PC-3 (cell line): ENCODE results near the gene GNG10. TPM values are rescaled to one million over a fixed set of nuclear protein-coding genes. Genes with fewer than 3 reads are reported as not detected.

Experiments used
- ATAC-seq: fragments of 200-7000 bp; cut with Tn5 transposase; 2 replicates; pipeline ENCODE4 v1.9.1; 2020; ENCODE audit warnings: mild to moderate bottlenecking, moderate library complexity
- BruUV-seq: library from RNA; stranded (reverse); fragments of 400-500 nt; replicated peaks from 2 replicates; lab custom pipeline; 2021; lab: Mats Ljungman, UMichigan
- CTCF ChIA-PET: fragments of 300-600 bp; sonication (Branson Sonifier 250); formaldehyde crosslinking; loops from one replicate; lab custom pipeline; 2022; ENCODE audit warnings: antibody characterized with exemption; lab: Charles Lee
- POLR2A ChIA-PET: fragments of 300-600 bp; sonication (Branson Sonifier 250); formaldehyde crosslinking; loops from one replicate; lab custom pipeline; 2022; ENCODE audit warnings: antibody characterized with exemption; ENCODE audit not compliant: unreplicated experiment; lab: Charles Lee
- DNase-seq: peaks from one replicate; pipeline ENCODE4 v3.0.0-alpha.2; 2015
- H2AFZ ChIP-seq: fragments of 300-600 bp; sonication (generic); 2 replicates; pipeline ENCODE4 v1.6.0; 2016; ENCODE audit warnings: antibody characterized with exemption, low read length
- H3F3A ChIP-seq: fragments of 300-600 bp; sonication (generic); one replicate; pipeline ENCODE4 v1.6.0; 2017; ENCODE audit warnings: antibody characterized with exemption, low read length, control low read depth, mild to moderate bottlenecking; ENCODE audit not compliant: unreplicated experiment
- H3K27ac ChIP-seq: fragments of 300-600 bp; sonication (generic); 2 replicates; pipeline ENCODE4 v1.5.1; 2016; ENCODE audit warnings: mild to moderate bottlenecking, low read length
- H3K27me3 ChIP-seq: fragments of 300-600 bp; sonication (generic); 2 replicates; pipeline ENCODE4 v1.6.1; 2016; ENCODE audit warnings: low read length, mixed read lengths
- H3K36me3 ChIP-seq: fragments of 300-600 bp; sonication (generic); 2 replicates; pipeline ENCODE4 v1.6.1; 2016; ENCODE audit warnings: low read depth, mixed run types, low read length, mixed read lengths
- H3K4me1 ChIP-seq: fragments of 300-600 bp; sonication (generic); 2 replicates; pipeline ENCODE4 v1.5.1; 2016; ENCODE audit warnings: low read length; ENCODE audit not compliant: insufficient read depth
- H3K4me2 ChIP-seq: fragments of 300-600 bp; sonication (generic); 2 replicates; pipeline ENCODE4 v1.6.0; 2016; ENCODE audit warnings: low read length
- H3K4me3 ChIP-seq: fragments of 300-600 bp; sonication (generic); 2 replicates; pipeline ENCODE4 v1.5.1; 2016; ENCODE audit warnings: mild to moderate bottlenecking, low read length, mixed read lengths
- H3K79me2 ChIP-seq: fragments of 300-600 bp; sonication (generic); 2 replicates; pipeline ENCODE4 v1.6.1; 2017; ENCODE audit warnings: low read length, mixed read lengths
- H3K9ac ChIP-seq: fragments of 300-600 bp; sonication (generic); 2 replicates; pipeline ENCODE4 v1.6.0; 2016; ENCODE audit warnings: mild to moderate bottlenecking, low read length
- H3K9me2 ChIP-seq: fragments of 300-600 bp; sonication (generic); replicated peaks from 2 replicates; pipeline ENCODE4 v1.6.1; 2016; ENCODE audit warnings: mixed run types, low read length, mixed read lengths
- H3K9me3 ChIP-seq: fragments of 300-600 bp; sonication (generic); 2 replicates; pipeline ENCODE4 v1.6.1; 2016; ENCODE audit warnings: low read length, mixed read lengths
- H4K20me1 ChIP-seq: fragments of 300-600 bp; sonication (generic); 2 replicates; pipeline ENCODE4 v1.6.1; 2016; ENCODE audit warnings: low read length, mixed read lengths
- CTCF ChIP-seq: fragments of 300-600 bp; sonication (generic); conservative IDR thresholded peaks from 2 replicates; pipeline ENCODE4 v1.5.1; 2017; ENCODE audit warnings: antibody characterized with exemption, low read depth, mild to moderate bottlenecking, low read length
- EZH2 ChIP-seq: fragments of 300-600 bp; sonication (generic); IDR thresholded peaks from one replicate; pipeline ENCODE4 v1.6.1; 2017; ENCODE audit warnings: antibody characterized with exemption, mild to moderate bottlenecking, low read length; ENCODE audit not compliant: unreplicated experiment
- EZH2phosphoT487 ChIP-seq: fragments of 300-600 bp; sonication (generic); IDR thresholded peaks from 2 replicates; pipeline ENCODE4 v1.6.1; 2018; ENCODE audit warnings: mild to moderate bottlenecking, antibody characterized with exemption, low read length, borderline replicate concordance
- intact Hi-C: fragments of 100-400 bp; cut with micrococcal nuclease; formaldehyde crosslinking; loops from 2 replicates; pipeline ENCODE4 v1.9.0; 2023
- total RNA-seq: library from RNA; depleted of rRNA; stranded (reverse); fragments of >200 nt; gene quantifications from 2 replicates; pipeline ENCODE4 v1.2.3, GENCODE V29; 2014

The GNG10 gene
- total RNA-seq, 1 experiment from 2014 or later = 50.7 TPM

GRCh38 chr9:111632060-111632459 is 29.3 kb upstream of the GNG10 start:
- H3K4me2 ChIP-seq = peak overlapping the region; percentile 82
- peak overlapping the region; percentile 91 for H3K9ac ChIP-seq
- no peaks in the 10 kb centered on the region for H3F3A ChIP-seq
- H3K36me3 ChIP-seq = no peaks in the 10 kb centered on the region
- peak overlapping the region; percentile 93 for H3K4me3 ChIP-seq
- no peak for TF ChIP-seq EZH2
- no peak for TF ChIP-seq EZH2phosphoT487
- no peak for TF ChIP-seq CTCF
- no peak for ATAC-seq
- H3K4me1 ChIP-seq = peaks cover 17% of the 10 kb centered on the region; the same call in 1 of the 2 replicates
- H3K27me3 ChIP-seq = no peaks in the 10 kb centered on the region
- H4K20me1 ChIP-seq = peaks cover 42% of the 10 kb centered on the region
- CTCF ChIA-PET = no interaction called here
- H3K9me2 ChIP-seq = no peaks in the 10 kb centered on the region
- intact Hi-C loops = no loop called here
- no peaks in the 10 kb centered on the region for H3K9me3 ChIP-seq
- DNase-seq = no peak
- POLR2A ChIA-PET = no interaction called here
- H2AFZ ChIP-seq = 0 out of 2 replicates have a peak overlapping the region, but pooled peaks have one; percentile 30
- BruUV-seq = no TSS peak
- H3K27ac ChIP-seq = no peak overlapping the region
- peaks cover 60% of the 10 kb centered on the region for H3K79me2 ChIP-seq

- no TSS peak for BruUV-seq
Measured at GRCh38 chr9:111632695-111633388, 28.6 kb upstream of the GNG10 start.

More at GRCh38 chr9:111632695-111633388, 28.6 kb upstream of the GNG10 start:
- Histone ChIP-seq H2AFZ (no peak overlapping the region), H3K9me2 (no peaks in the 10 kb centered on the region), H3K4me3 (peak overlapping the region; percentile 93), H3K36me3 (no peaks in the 10 kb centered on the region), H3K79me2 (peaks cover 68% of the 10 kb centered on the region), H3K9me3 (no peaks in the 10 kb centered on the region), H4K20me1 (peaks cover 48% of the 10 kb centered on the region), H3K27me3 (no peaks in the 10 kb centered on the region), H3F3A (no peaks in the 10 kb centered on the region), H3K27ac (no peak overlapping the region), H3K9ac (peak overlapping the region; percentile 91), H3K4me2 (peak overlapping the region; percentile 82), H3K4me1 (peaks cover 17% of the 10 kb centered on the region; the same call in 1 of the 2 replicates)
- intact Hi-C loops = no loop called here
- TF ChIP-seq EZH2phosphoT487 (no peak), EZH2 (no peak), CTCF (no peak)
- DNase-seq (no peak), ATAC-seq (no peak)
- ChIA-PET POLR2A (no interaction called here), CTCF (no interaction called here)
